Measurements from ENCODE around the gene ABCA10. TPM values are rescaled to one million over a fixed set of nuclear protein-coding genes. Genes with fewer than 3 reads are reported as not detected.
"Not testable (repeated sequence)": the region's sequence is repeated elsewhere in the genome, so short reads cannot be mapped to it uniquely, and the experiment has no call there.

Gene ABCA10
- total and polyA plus RNA-seq, 5 experiments from 2014 or later: 3.2 to 5.5 TPM; not detected in 3

GRCh38 chr17:69218986-69219385 is 9.6 kb downstream of the ABCA10 start:
- no peaks in the 10 kb centered on the region for H3K9me3 Mint-ChIP-seq
- H3K27me3 Mint-ChIP-seq: no peaks in the 10 kb centered on the region
- peaks cover 4 to 13% (median 10%) of the 10 kb centered on the region in 4 donors for H3K4me1 Mint-ChIP-seq
- H3K27ac Mint-ChIP-seq: no peak overlapping the region
- DNase-seq: no peak
- peaks cover 9 to 15% (median 12%) of the 10 kb centered on the region in 3 donors for H3K36me3 Mint-ChIP-seq
- no peak overlapping the region for H3K4me3 Mint-ChIP-seq
- POLR2A ChIA-PET: no interaction called here
- no peak for ATAC-seq

- ATAC-seq (no peak), DNase-seq (no peak)
- Mint-ChIP-seq H3K9me3 (peaks cover 0 to 5% (median 0%) of the 10 kb centered on the region in 9 donors), H3K27me3 (no peaks in the 10 kb centered on the region), H3K4me3 (no peak overlapping the region), H3K36me3 (peaks cover 0 to 10% (median 2%) of the 10 kb centered on the region in 3 donors), H3K27ac (no peak overlapping the region), H3K4me1 (peaks cover 0 to 3% (median 0%) of the 10 kb centered on the region in 4 donors)
- POLR2A ChIA-PET: no interaction called here
Measured at GRCh38 chr17:69213059-69213813, 15.4 kb downstream of the ABCA10 start.

GRCh38 chr17:69208640-69209039 is 20.0 kb downstream of the ABCA10 start:
- H3K36me3 Mint-ChIP-seq: peaks cover 0 to 13% (median 2%) of the 10 kb centered on the region in 3 donors
- POLR2A ChIA-PET: no interaction called here
- no peak for DNase-seq
- no peak overlapping the region for H3K4me3 Mint-ChIP-seq
- no peak for ATAC-seq
- peaks cover 0 to 5% (median 0%) of the 10 kb centered on the region in 9 donors for H3K9me3 Mint-ChIP-seq
- H3K4me1 Mint-ChIP-seq: peaks cover 0 to 5% (median 0%) of the 10 kb centered on the region in 4 donors
- no peak overlapping the region for H3K27ac Mint-ChIP-seq
- H3K27me3 Mint-ChIP-seq: no peaks in the 10 kb centered on the region

- DNase-seq: no peak
- no peak for ATAC-seq
- Mint-ChIP-seq H3K4me1 (peaks cover 0 to 5% (median 0%) of the 10 kb centered on the region in 4 donors), H3K27me3 (no peaks in the 10 kb centered on the region), H3K36me3 (peaks cover 0 to 6% (median 0%) of the 10 kb centered on the region in 3 donors), H3K27ac (no peak overlapping the region), H3K4me3 (no peak overlapping the region), H3K9me3 (peaks cover 0 to 2% (median 0%) of the 10 kb centered on the region in 9 donors)
- POLR2A ChIA-PET: no interaction called here
Measured at GRCh38 chr17:69207151-69207550, 21.5 kb downstream of the ABCA10 start.

GRCh38 chr17:69198238-69198637 is 30.4 kb downstream of the ABCA10 start:
- DNase-seq (no peak), ATAC-seq (no peak)
- Mint-ChIP-seq H3K36me3 (peaks cover 4 to 6% (median 4%) of the 10 kb centered on the region in 3 donors), H3K9me3 (no peaks in the 10 kb centered on the region), H3K4me3 (no peak overlapping the region), H3K27me3 (peaks cover 0 to 5% (median 0%) of the 10 kb centered on the region in 5 donors), H3K4me1 (no peaks in the 10 kb centered on the region), H3K27ac (no peak overlapping the region)
- POLR2A ChIA-PET: no interaction called here

GRCh38 chr17:69196105-69196653 is 32.4 kb downstream of the ABCA10 start:
- H3K27ac Mint-ChIP-seq, H3K36me3 Mint-ChIP-seq, DNase-seq, H3K27me3 Mint-ChIP-seq, ATAC-seq, H3K4me3 Mint-ChIP-seq, POLR2A ChIA-PET, H3K4me1 Mint-ChIP-seq, H3K9me3 Mint-ChIP-seq: not testable (repeated sequence)

- H3K9me3 Mint-ChIP-seq: no peaks in the 10 kb centered on the region
- POLR2A ChIA-PET: no interaction called here
- no peak overlapping the region for H3K27ac Mint-ChIP-seq
- H3K36me3 Mint-ChIP-seq: peaks cover 4 to 6% (median 4%) of the 10 kb centered on the region in 3 donors
- no peaks in the 10 kb centered on the region for H3K27me3 Mint-ChIP-seq
- no peak overlapping the region for H3K4me3 Mint-ChIP-seq
- H3K4me1 Mint-ChIP-seq: no peaks in the 10 kb centered on the region
- ATAC-seq (no peak), DNase-seq (no peak)
Measured at GRCh38 chr17:69192754-69193153, 35.9 kb downstream of the ABCA10 start.

- no peaks in the 10 kb centered on the region for H3K9me3 Mint-ChIP-seq
- H3K27me3 Mint-ChIP-seq: no peaks in the 10 kb centered on the region
- POLR2A ChIA-PET: no interaction called here
- no peaks in the 10 kb centered on the region for H3K4me1 Mint-ChIP-seq
- ATAC-seq (no peak), DNase-seq (no peak)
- no peak overlapping the region for H3K4me3 Mint-ChIP-seq
- H3K36me3 Mint-ChIP-seq: peaks cover 0 to 4% (median 0%) of the 10 kb centered on the region in 3 donors
- H3K27ac Mint-ChIP-seq: no peak overlapping the region
Measured at GRCh38 chr17:69188796-69189195, 39.8 kb downstream of the ABCA10 start.

GRCh38 chr17:69188064-69188463 is 40.6 kb downstream of the ABCA10 start:
- Mint-ChIP-seq H3K4me1 (no peaks in the 10 kb centered on the region), H3K27me3 (no peaks in the 10 kb centered on the region), H3K27ac (no peak overlapping the region), H3K4me3 (no peak overlapping the region), H3K36me3 (peaks cover 0 to 3% (median 0%) of the 10 kb centered on the region in 3 donors), H3K9me3 (no peaks in the 10 kb centered on the region)
- ATAC-seq (no peak), DNase-seq (no peak)
- POLR2A ChIA-PET: no interaction called here

- Mint-ChIP-seq H3K9me3 (no peaks in the 10 kb centered on the region), H3K27ac (no peak overlapping the region), H3K36me3 (peaks cover 0 to 6% (median 0%) of the 10 kb centered on the region in 3 donors), H3K4me1 (no peaks in the 10 kb centered on the region), H3K4me3 (no peak overlapping the region), H3K27me3 (no peaks in the 10 kb centered on the region)
- ATAC-seq (no peak), DNase-seq (no peak)
- POLR2A ChIA-PET: no interaction called here
Measured at GRCh38 chr17:69187294-69187693, 41.3 kb downstream of the ABCA10 start.

GRCh38 chr17:69179227-69179952 is 49.2 kb downstream of the ABCA10 start:
- DNase-seq (no peak), ATAC-seq (no peak)
- no peaks in the 10 kb centered on the region for H3K9me3 Mint-ChIP-seq
- H3K27me3 Mint-ChIP-seq: no peaks in the 10 kb centered on the region
- POLR2A ChIA-PET: no interaction called here
- peaks cover 0 to 9% (median 0%) of the 10 kb centered on the region in 4 donors for H3K4me1 Mint-ChIP-seq
- peaks cover 0 to 9% (median 2%) of the 10 kb centered on the region in 3 donors for H3K36me3 Mint-ChIP-seq
- no peak overlapping the region for H3K4me3 Mint-ChIP-seq
- no peak overlapping the region for H3K27ac Mint-ChIP-seq

GRCh38 chr17:69176457-69176795 is 52.2 kb downstream of the ABCA10 start:
- Mint-ChIP-seq H3K4me1 (peaks cover 0 to 9% (median 0%) of the 10 kb centered on the region in 4 donors), H3K4me3 (no peak overlapping the region), H3K27me3 (no peaks in the 10 kb centered on the region), H3K36me3 (peaks cover 0 to 8% (median 2%) of the 10 kb centered on the region in 3 donors), H3K9me3 (no peaks in the 10 kb centered on the region), H3K27ac (no peak overlapping the region)
- ATAC-seq (no peak), DNase-seq (no peak)
- POLR2A ChIA-PET: no interaction called here

Measured in naive thymus-derived CD8-positive, alpha-beta T cell (primary cell).